ENCODE data around the gene STOX2.

Gene STOX2

GRCh38 chr4:184021389-184021788, 116.3 kb downstream of the STOX2 start:
- Histone ChIP-seq H2AFZ (ENCODE audit: low read depth, low read length) (no peak overlapping the region), H3K79me2 (ENCODE audit: low read length) (no peaks in the 10 kb centered on the region), H3K9ac (ENCODE audit: low read length) (no peak overlapping the region), H3K9me3 (ENCODE audit: insufficient read depth, low read length) (no peaks in the 10 kb centered on the region), H3K4me3 (ENCODE audit: low read length) (no peak overlapping the region), H4K20me1 (ENCODE audit: insufficient read depth, low read length) (no peaks in the 10 kb centered on the region), H3K36me3 (replicated peaks; ENCODE audit: low read depth, low read length) (no peaks in the 10 kb centered on the region), H3K27me3 (ENCODE audit: low read depth, low read length) (no peaks in the 10 kb centered on the region), H3K4me2 (ENCODE audit: low read length) (no peak overlapping the region), H3K27ac (ENCODE audit: low read length) (no peak overlapping the region), H3K4me1 (ENCODE audit: low read length) (no peaks in the 10 kb centered on the region)
- no peak for TF ChIP-seq EZH2phosphoT487 (IDR thresholded peaks at IDR 0.05; ENCODE audit: low read depth)
- TF ChIP-seq CTCF (IDR thresholded peaks at IDR 0.05; ENCODE audit: low read depth, low read length) = no peak

DNA sequence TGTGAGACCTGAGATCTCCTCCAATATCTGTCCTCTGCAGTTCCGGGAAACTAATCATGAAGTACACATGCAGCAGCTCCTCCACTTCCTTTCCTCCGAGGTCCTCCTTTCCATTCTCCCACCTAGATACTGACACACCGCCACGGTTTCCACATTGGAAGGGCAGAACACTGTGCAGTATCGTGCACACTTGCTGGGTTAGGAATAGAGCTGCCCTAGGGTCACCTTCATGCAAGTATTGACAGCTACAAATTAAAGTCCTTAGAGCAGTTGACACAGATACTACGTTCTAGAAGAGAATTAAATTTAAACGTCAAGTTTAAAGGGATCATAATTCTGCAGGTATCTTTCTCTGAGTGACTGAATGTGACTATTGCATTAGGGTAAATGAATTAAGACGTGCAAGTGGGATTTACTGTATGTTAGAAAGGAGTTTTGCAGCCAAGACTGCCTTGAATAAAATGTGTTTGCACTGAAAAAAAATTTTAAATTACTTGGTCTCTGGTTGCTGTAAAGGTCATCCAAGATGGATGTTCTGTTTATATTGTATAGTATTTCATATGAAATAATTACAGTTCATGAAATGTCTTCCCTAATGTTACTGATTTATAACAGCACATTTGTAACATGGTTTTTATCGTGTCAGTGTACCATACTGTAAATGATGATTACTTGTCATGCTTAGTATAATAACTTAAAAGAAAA, 117.7 kb downstream of the STOX2 start:
- Histone ChIP-seq H3K9ac (ENCODE audit: low read length) (no peak overlapping the region), H3K4me3 (ENCODE audit: low read length) (no peak overlapping the region), H3K4me2 (ENCODE audit: low read length) (no peak overlapping the region), H3K9me3 (ENCODE audit: insufficient read depth, low read length) (no peaks in the 10 kb centered on the region), H3K27me3 (ENCODE audit: low read depth, low read length) (no peaks in the 10 kb centered on the region), H3K27ac (ENCODE audit: low read length) (no peak overlapping the region), H3K4me1 (ENCODE audit: low read length) (no peaks in the 10 kb centered on the region), H3K79me2 (ENCODE audit: low read length) (no peaks in the 10 kb centered on the region), H3K36me3 (replicated peaks; ENCODE audit: low read depth, low read length) (no peaks in the 10 kb centered on the region), H4K20me1 (ENCODE audit: insufficient read depth, low read length) (no peaks in the 10 kb centered on the region), H2AFZ (ENCODE audit: low read depth, low read length) (no peak overlapping the region)
- no peak for TF ChIP-seq CTCF (IDR thresholded peaks at IDR 0.05; ENCODE audit: low read depth, low read length)
- TF ChIP-seq EZH2phosphoT487 (IDR thresholded peaks at IDR 0.05; ENCODE audit: low read depth) = no peak

GRCh38 chr4:184024637-184025036, 119.5 kb downstream of the STOX2 start:
- Histone ChIP-seq H3K27ac (ENCODE audit: low read length) (no peak overlapping the region), H3K27me3 (ENCODE audit: low read depth, low read length) (no peaks in the 10 kb centered on the region), H2AFZ (ENCODE audit: low read depth, low read length) (no peak overlapping the region), H3K4me3 (ENCODE audit: low read length) (no peak overlapping the region), H3K9ac (ENCODE audit: low read length) (no peak overlapping the region), H3K9me3 (ENCODE audit: insufficient read depth, low read length) (no peaks in the 10 kb centered on the region), H3K79me2 (ENCODE audit: low read length) (no peaks in the 10 kb centered on the region), H3K4me1 (ENCODE audit: low read length) (no peaks in the 10 kb centered on the region), H3K36me3 (replicated peaks; ENCODE audit: low read depth, low read length) (no peaks in the 10 kb centered on the region), H3K4me2 (ENCODE audit: low read length) (no peak overlapping the region), H4K20me1 (ENCODE audit: insufficient read depth, low read length) (no peaks in the 10 kb centered on the region)
- no peak for TF ChIP-seq CTCF (IDR thresholded peaks at IDR 0.05; ENCODE audit: low read depth, low read length)
- no peak for TF ChIP-seq EZH2phosphoT487 (IDR thresholded peaks at IDR 0.05; ENCODE audit: low read depth)

DNA sequence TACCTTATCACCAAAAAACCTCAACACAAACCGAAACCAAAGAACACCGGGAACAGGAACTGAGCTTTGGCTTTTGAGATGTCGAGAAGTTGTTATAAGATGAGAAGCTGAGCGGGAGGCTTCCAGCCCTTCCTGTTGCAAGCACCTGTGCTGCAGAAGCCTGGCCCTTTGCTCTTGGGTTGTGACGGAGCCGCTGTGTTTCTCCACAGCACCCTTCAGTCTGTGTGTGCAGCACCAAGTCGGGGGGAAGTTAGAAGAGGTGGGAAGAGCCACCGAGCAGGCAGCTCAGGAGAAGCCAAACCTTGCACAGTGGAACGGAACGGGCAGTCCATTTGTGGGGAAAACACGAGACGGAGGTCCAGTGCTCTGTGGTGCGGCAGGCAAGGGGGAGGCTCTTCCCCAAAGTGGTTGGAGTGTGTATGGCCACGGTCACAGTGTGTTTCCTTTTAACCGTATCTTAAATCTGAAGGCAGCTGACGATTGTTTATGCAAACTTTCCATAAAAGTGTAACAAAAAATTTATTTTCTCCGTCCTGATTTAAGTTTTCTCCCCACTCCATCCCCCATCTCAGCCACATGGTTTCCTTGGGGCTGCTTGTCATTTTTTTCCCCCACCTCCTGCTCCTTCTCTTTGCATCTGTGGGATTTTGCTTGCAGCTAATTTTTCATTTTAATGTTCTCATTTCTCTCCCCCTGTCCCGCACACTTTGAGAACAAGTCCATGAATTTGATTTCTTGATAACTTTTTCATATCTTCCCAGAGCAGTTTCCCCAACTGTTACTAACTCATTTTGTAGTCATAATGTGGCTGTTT, 123.7 kb downstream of the STOX2 start:
- Histone ChIP-seq H3K36me3 (replicated peaks; ENCODE audit: low read depth, low read length) (no peaks in the 10 kb centered on the region), H3K4me1 (ENCODE audit: low read length) (no peaks in the 10 kb centered on the region), H3K9me3 (ENCODE audit: insufficient read depth, low read length) (no peaks in the 10 kb centered on the region), H4K20me1 (ENCODE audit: insufficient read depth, low read length) (no peaks in the 10 kb centered on the region), H3K27me3 (ENCODE audit: low read depth, low read length) (no peaks in the 10 kb centered on the region), H3K4me3 (ENCODE audit: low read length) (0 out of 2 replicates have a peak overlapping the region, but pooled peaks have one; percentile 10), H3K79me2 (ENCODE audit: low read length) (no peaks in the 10 kb centered on the region), H3K27ac (ENCODE audit: low read length) (no peak overlapping the region), H2AFZ (ENCODE audit: low read depth, low read length) (no peak overlapping the region), H3K4me2 (ENCODE audit: low read length) (peak overlapping the region; percentile 39), H3K9ac (ENCODE audit: low read length) (no peak overlapping the region)
- TF ChIP-seq EZH2phosphoT487 (IDR thresholded peaks at IDR 0.05; ENCODE audit: low read depth) (no peak), CTCF (IDR thresholded peaks at IDR 0.05; ENCODE audit: low read depth, low read length) (no peak)

All from OCI-LY3 (cell line).